Measurements from ENCODE around the gene WIZ.

- TF ChIP-seq ZNF695 (CRISPR knock-in tag; IDR thresholded peaks at IDR 0.05) (no peak), ATF7 (IDR thresholded peaks at IDR 0.05) (no peak), POLR2A (conservative IDR thresholded peaks at IDR 0.05) (no peak), ATF3 (IDR thresholded peaks at IDR 0.05) (no peak), ATF3 (CRISPR knock-in tag; conservative IDR thresholded peaks at IDR 0.05) (no peak), PRDM10 (IDR thresholded peaks at IDR 0.05; ENCODE audit: partially characterized antibody) (no peak), TAF15 (IDR thresholded peaks at IDR 0.05; ENCODE audit: low read depth, low read length) (no peak), CTCF (IDR thresholded peaks at IDR 0.05 in 2 of 3, conservative IDR thresholded peaks at IDR 0.05 in 1 of 3; ENCODE audit: insufficient read depth in 2 of 3, low read depth in 1 of 3, low read length in 3 of 3) (no peak), SMC3 (conservative IDR thresholded peaks at IDR 0.05; ENCODE audit: insufficient read depth, low read depth, low read length) (no peak), MED1 (CRISPR knock-in tag; IDR thresholded peaks at IDR 0.05; ENCODE audit: borderline replicate concordance) (no peak), SAP30 (IDR thresholded peaks at IDR 0.05; ENCODE audit: borderline replicate concordance, insufficient read depth, low read depth, low read length, poor library complexity, severe bottlenecking) (no peak), ZNF445 (CRISPR knock-in tag; IDR thresholded peaks at IDR 0.05; ENCODE audit: low read depth) (no peak)
Measured at GRCh38 chr19:15399234-15399515, 50.6 kb downstream of the WIZ start.

Measured in K562 (cell line).